SK-N-MC (cell line): ENCODE measurements around the gene NDUFB10.

Source experiments
- EZH2 ChIP-seq: fragments of 200-600 bp; sonication (generic); IDR thresholded peaks from one replicate; pipeline ENCODE4 v1.6.1; 2017; ENCODE audit warnings: antibody characterized with exemption
- POLR2AphosphoS5 ChIP-seq: IDR thresholded peaks from 2 replicates; pipeline ENCODE4 v1.6.1; 2012; ENCODE audit warnings: mild to moderate bottlenecking, low read depth, low read length, borderline replicate concordance

DNA sequence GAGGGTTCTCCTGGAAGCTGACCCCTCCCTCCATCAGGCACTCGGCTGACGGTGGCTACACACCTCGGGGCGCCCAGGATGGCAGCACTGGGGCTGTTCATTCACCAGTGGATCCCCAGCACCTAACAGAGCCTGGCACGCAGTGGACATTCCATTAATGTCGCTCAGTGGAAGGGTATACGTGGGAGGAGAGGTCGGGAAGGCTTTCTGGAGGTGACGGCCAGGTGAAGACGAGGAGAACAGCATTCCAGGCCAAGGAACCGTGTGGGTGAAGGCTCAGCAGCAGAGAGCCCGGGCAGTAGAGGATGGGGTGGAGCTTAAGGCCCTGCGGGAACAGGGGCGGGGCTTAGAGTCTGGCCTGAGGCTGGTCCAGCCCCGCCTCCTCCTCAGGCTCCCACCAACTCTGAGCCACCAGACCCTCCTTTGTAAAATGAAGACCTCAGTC lies 38.6 kb upstream of the NDUFB10 start:
- TF ChIP-seq POLR2AphosphoS5 (no peak), EZH2 (no peak)
